GM12878 (cell line): ENCODE data around the gene FCGBP. TPM values are rescaled to one million over a fixed set of nuclear protein-coding genes. Genes with fewer than 3 reads are reported as not detected.

ENCODE experiments used
- CUX1 ChIP-seq: IDR thresholded peaks from 2 replicates; pipeline ENCODE4 v1.6.1; 2012; ENCODE audit warnings: improper control_type of control experiment, low read depth, low read length; ENCODE audit not compliant: insufficient replicate concordance
- ELK1 ChIP-seq: IDR thresholded peaks from 2 replicates; pipeline ENCODE4 v1.6.1; 2012; ENCODE audit warnings: low read depth, low read length, improper control_type of control experiment
- RB1 ChIP-seq: fragments of 450-650 bp; formaldehyde crosslinking; IDR thresholded peaks from 2 replicates; pipeline ENCODE4 v1.6.1; 2017; ENCODE audit warnings: mild to moderate bottlenecking, borderline replicate concordance
- STAT3 ChIP-seq: IDR thresholded peaks from 2 replicates; pipeline ENCODE4 v1.6.1; 2011; ENCODE audit warnings: low read depth, low read length, improper control_type of control experiment
- YBX1 ChIP-seq: fragments of 450-650 bp; IDR thresholded peaks from 2 replicates; pipeline ENCODE4 v1.6.1; 2016; ENCODE audit warnings: antibody characterized with exemption
- polyA plus RNA-seq, 11 experiments: library from polyadenylated mRNA; depleted of rRNA in 4 of 11; unstranded in 6 of 11; stranded (reverse) in 5 of 11; fragments of >200 nt; fragmentation: Nextera tagmentation in 4 of 11; fragmentation: Illumina TruSeq in 1 of 11; extraction: Ambion mirVana in 4 of 11; extraction: Trizol in 1 of 11; gene quantifications; 1 replicate in 1 of 11; 2 replicates in 10 of 11; pipeline versions ENCODE4 v1.2.1 to v1.2.3, GENCODE V29; 2011 to 2016; ENCODE audit warnings: inconsistent platforms in 2 of 11, missing spikeins in 2 of 11, low read depth in 1 of 11
- total RNA-seq, 4 experiments: library from RNA; depleted of rRNA in 3 of 4; stranded (reverse); fragments of >200 nt in 3 of 4; fragmentation: Illumina TruSeq in 1 of 4; extraction: Trizol in 1 of 4; gene quantifications; 2 replicates each; pipeline versions ENCODE4 v1.2.1 to v1.2.3, GENCODE V29; 2013 to 2021

Gene FCGBP
- total and polyA plus RNA-seq, 10 of the 15 experiments (the other 5 are each of a cell fraction or from before 2014, with no cell fraction given), result 0.02 to 3.2 (median 0.37) TPM; not detected in 2

GRCh38 chr19:39934584-39935363 lies at the start of gene FCGBP (continued):
- no peak for TF ChIP-seq CUX1
- no peak for TF ChIP-seq YBX1
- no peak for TF ChIP-seq ELK1
- no peak for TF ChIP-seq RB1
- no peak for TF ChIP-seq STAT3
